ENCODE measurements around the gene PAWR. TPM values are rescaled to one million over a fixed set of nuclear protein-coding genes. Genes with fewer than 3 reads are reported as not detected.
"Not testable (repeated sequence)": the region's sequence is repeated elsewhere in the genome, so short reads cannot be mapped to it uniquely, and the experiment has no call there.

Gene PAWR
- total RNA-seq, 4 donors from 2014 or later = 45.1 to 92.1 (median 59.5) TPM

GRCh38 chr12:79635676-79636075, 55.1 kb downstream of the PAWR start:
- no peak for TF ChIP-seq POLR2AphosphoS5 (IDR thresholded peaks at IDR 0.05)
- TF ChIP-seq CTCF (IDR thresholded peaks at IDR 0.05) = no peak
- TF ChIP-seq EP300 (IDR thresholded peaks at IDR 0.05) = no peak
- TF ChIP-seq POLR2A (IDR thresholded peaks at IDR 0.05) = no peak
- H3K4me3 ChIP-seq = no peak overlapping the region
- H3K27me3 ChIP-seq = no peaks in the 10 kb centered on the region
- ATAC-seq = no peak
- no peaks in the 10 kb centered on the region for H3K36me3 ChIP-seq
- no peak overlapping the region for H3K27ac ChIP-seq
- peaks cover 0 to 15% (median 0%) of the 10 kb centered on the region in 3 donors for H3K4me1 ChIP-seq
- H3K9me3 ChIP-seq = no peaks in the 10 kb centered on the region

- ATAC-seq = no peak
- Histone ChIP-seq H3K9me3 (no peaks in the 10 kb centered on the region), H3K4me3 (no peak overlapping the region), H3K4me1 (peaks cover 0 to 15% (median 0%) of the 10 kb centered on the region in 3 donors), H3K36me3 (no peaks in the 10 kb centered on the region), H3K27me3 (no peaks in the 10 kb centered on the region), H3K27ac (no peak overlapping the region)
- 50 to 67% methylated on average over 1 of the region's 1 CpG for WGBS, 2 donors (ENCODE audit: low coverage in 1 of 2)
- TF ChIP-seq CTCF (IDR thresholded peaks at IDR 0.05) = no peak
- TF ChIP-seq EP300 (IDR thresholded peaks at IDR 0.05) = no peak
- no peak for TF ChIP-seq POLR2AphosphoS5 (IDR thresholded peaks at IDR 0.05)
- TF ChIP-seq POLR2A (IDR thresholded peaks at IDR 0.05) = no peak
Observed at GRCh38 chr12:79634957-79635471, 55.8 kb downstream of the PAWR start.

GRCh38 chr12:79629561-79629960, 61.2 kb downstream of the PAWR start:
- ATAC-seq = no peak
- Histone ChIP-seq H3K4me3 (no peak overlapping the region), H3K9me3 (no peaks in the 10 kb centered on the region), H3K27me3 (no peaks in the 10 kb centered on the region), H3K36me3 (no peaks in the 10 kb centered on the region), H3K27ac (no peak overlapping the region), H3K4me1 (peaks cover 0 to 2% (median 0%) of the 10 kb centered on the region in 3 donors)
- WGBS, 2 donors (ENCODE audit: low coverage in 1 of 2) = 85 to 100% methylated on average over 2 of the region's 2 CpGs
- no peak for TF ChIP-seq POLR2A (IDR thresholded peaks at IDR 0.05)
- no peak for TF ChIP-seq CTCF (IDR thresholded peaks at IDR 0.05)
- TF ChIP-seq EP300 (IDR thresholded peaks at IDR 0.05) = no peak
- no peak for TF ChIP-seq POLR2AphosphoS5 (IDR thresholded peaks at IDR 0.05)

- not testable (repeated sequence) for H3K9me3 ChIP-seq, H3K4me3 ChIP-seq, H3K36me3 ChIP-seq, ATAC-seq, H3K27me3 ChIP-seq, H3K4me1 ChIP-seq, H3K27ac ChIP-seq
- WGBS, 2 donors (ENCODE audit: low coverage in 1 of 2) = 100% methylated on average over 3 to 6 of the region's 7 CpGs
Observed at GRCh38 chr12:79626735-79627134, 64.0 kb downstream of the PAWR start.

GRCh38 chr12:79624378-79624777, 66.4 kb downstream of the PAWR start:
- Histone ChIP-seq H3K36me3 (peaks cover 0 to 12% of the 10 kb centered on the region in 2 donors), H3K9me3 (no peaks in the 10 kb centered on the region), H3K4me3 (no peak overlapping the region), H3K27me3 (no peaks in the 10 kb centered on the region), H3K4me1 (no peaks in the 10 kb centered on the region), H3K27ac (no peak overlapping the region)
- no peak for TF ChIP-seq POLR2AphosphoS5 (IDR thresholded peaks at IDR 0.05)
- TF ChIP-seq EP300 (IDR thresholded peaks at IDR 0.05) = no peak
- no peak for TF ChIP-seq POLR2A (IDR thresholded peaks at IDR 0.05)
- no peak for TF ChIP-seq CTCF (IDR thresholded peaks at IDR 0.05)
- 77 to 80% methylated on average over 2 of the region's 2 CpGs for WGBS, 2 donors (ENCODE audit: low coverage in 1 of 2)
- ATAC-seq = no peak
